KOPT-K1 (cell line): ENCODE measurements around the gene VARS2.
"Not testable (repeated sequence)": the region's sequence is repeated elsewhere in the genome, so short reads cannot be mapped to it uniquely, and the experiment has no call there.

Experiments
- H3K27ac ChIP-seq: fragments of 200-600 bp; sonication (generic); 2 replicates; pipeline ENCODE4 v1.5.1; 2016; ENCODE audit warnings: antibody characterized with exemption, mild to moderate bottlenecking, low read depth, low read length; ENCODE audit not compliant: poor library complexity, severe bottlenecking
- H3K36me3 ChIP-seq: fragments of 200-600 bp; sonication (generic); 2 replicates; pipeline ENCODE4 v1.5.1; 2017; ENCODE audit warnings: antibody characterized with exemption, mild to moderate bottlenecking, low read length, moderate library complexity; ENCODE audit not compliant: insufficient read depth
- H3K9me3 ChIP-seq: fragments of 200-600 bp; sonication (generic); 2 replicates; pipeline ENCODE4 v1.5.1; 2017; ENCODE audit warnings: antibody characterized with exemption, low read length, mild to moderate bottlenecking; ENCODE audit not compliant: insufficient read depth, poor library complexity, severe bottlenecking

The VARS2 gene

GRCh38 chr6:30914076-30914853 lies at the start of gene VARS2:
TSS of gene VARS2 (plus strand) at chr6:30914238. CDS start at chr6:30914837, 599 bp downstream.
- Histone ChIP-seq H3K9me3 (no peaks in the 10 kb centered on the region), H3K27ac (peak within 1 kb of the TSS; percentile 82), H3K36me3 (peaks cover 76% of the 10 kb centered on the region)

GRCh38 chr6:30864325-30864724 lies 49.7 kb upstream of the VARS2 start:
- H3K36me3 ChIP-seq = no peaks in the 10 kb centered on the region
- no peak overlapping the region for H3K27ac ChIP-seq
- peaks cover 24% of the 10 kb centered on the region for H3K9me3 ChIP-seq

- not testable (repeated sequence) for H3K36me3 ChIP-seq, H3K27ac ChIP-seq
- H3K9me3 ChIP-seq = peaks cover 52% of the 10 kb centered on the region
Measured at GRCh38 chr6:30869241-30869749, 44.7 kb upstream of the VARS2 start.

- Histone ChIP-seq H3K27ac (no peak overlapping the region), H3K9me3 (peaks cover 52% of the 10 kb centered on the region), H3K36me3 (no peaks in the 10 kb centered on the region)
Measured at GRCh38 chr6:30870546-30870945, 43.5 kb upstream of the VARS2 start.

GRCh38 chr6:30871592-30872183 lies 42.4 kb upstream of the VARS2 start:
- no peaks in the 10 kb centered on the region for H3K36me3 ChIP-seq
- H3K27ac ChIP-seq = no peak overlapping the region
- peaks cover 52% of the 10 kb centered on the region for H3K9me3 ChIP-seq

GRCh38 chr6:30873137-30873640 lies 40.8 kb upstream of the VARS2 start:
- peaks cover 52% of the 10 kb centered on the region for H3K9me3 ChIP-seq
- no peaks in the 10 kb centered on the region for H3K36me3 ChIP-seq
- H3K27ac ChIP-seq = no peak overlapping the region

- H3K9me3 ChIP-seq = peaks cover 49% of the 10 kb centered on the region
- not testable (repeated sequence) for H3K27ac ChIP-seq, H3K36me3 ChIP-seq
Measured at GRCh38 chr6:30873795-30874194, 40.2 kb upstream of the VARS2 start.

- no peak overlapping the region for H3K27ac ChIP-seq
Measured at GRCh38 chr6:30875244-30876038, 38.6 kb upstream of the VARS2 start.

GRCh38 chr6:30876039-30876730 lies 37.9 kb upstream of the VARS2 start:
- Histone ChIP-seq H3K27ac (no peak overlapping the region), H3K9me3 (peaks cover 25% of the 10 kb centered on the region), H3K36me3 (no peaks in the 10 kb centered on the region)

More at GRCh38 chr6:30875244-30876038, 38.6 kb upstream of the VARS2 start:
- H3K36me3 ChIP-seq = no peaks in the 10 kb centered on the region
- peaks cover 33% of the 10 kb centered on the region for H3K9me3 ChIP-seq

- Histone ChIP-seq H3K27ac (peak overlapping the region; percentile 56), H3K9me3 (peaks cover 11% of the 10 kb centered on the region), H3K36me3 (no peaks in the 10 kb centered on the region)
Measured at GRCh38 chr6:30877419-30878262, 36.4 kb upstream of the VARS2 start.

- Histone ChIP-seq H3K9me3 (no peaks in the 10 kb centered on the region), H3K36me3 (no peaks in the 10 kb centered on the region), H3K27ac (no peak overlapping the region)
Measured at GRCh38 chr6:30879684-30880427, 34.2 kb upstream of the VARS2 start.

- no peaks in the 10 kb centered on the region for H3K36me3 ChIP-seq
- H3K27ac ChIP-seq = no peak overlapping the region
- H3K9me3 ChIP-seq = no peaks in the 10 kb centered on the region
Measured at GRCh38 chr6:30880698-30881252, 33.3 kb upstream of the VARS2 start.
